B cell (primary cell): Measurements from ENCODE around the gene TIMP2.

Experiments used
- EZH2 ChIP-seq: IDR thresholded peaks from 2 replicates; pipeline ENCODE4 v1.6.1; 2012; ENCODE audit warnings: borderline replicate concordance, low read depth, mild to moderate bottlenecking, moderate library complexity, low read length; ENCODE audit not compliant: insufficient read depth, poor library complexity, severe bottlenecking
- TF ChIP-seq, protein P1 (sequence below): fragments of 200-600 bp; IDR thresholded peaks from one replicate; pipeline ENCODE4 v1.8.0; 2022; ENCODE audit warnings: antibody characterized with exemption, mild to moderate bottlenecking

DNA sequence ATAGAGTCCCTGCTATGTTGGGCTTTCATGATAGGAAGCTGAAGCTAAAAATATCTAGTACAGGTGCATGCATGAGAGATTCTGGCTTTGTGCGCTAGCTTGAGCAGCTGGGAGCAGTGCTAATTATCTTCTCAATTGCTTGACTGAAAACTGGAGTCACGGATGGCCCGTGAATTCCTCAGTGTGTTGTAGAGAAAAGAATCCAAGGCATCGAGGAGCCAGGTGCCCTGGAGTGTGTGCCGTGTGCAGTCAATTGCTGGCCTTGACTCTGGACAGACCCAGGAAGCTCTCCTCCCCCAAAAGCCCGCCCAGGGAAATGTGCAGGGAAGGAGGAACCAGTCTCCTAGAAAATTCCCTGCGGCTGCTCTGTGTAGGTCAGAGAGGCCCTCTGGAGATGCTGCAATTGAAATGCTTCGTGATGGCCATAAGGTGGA lies 40.3 kb upstream of the TIMP2 start:
- TF ChIP-seq, protein P1, sequence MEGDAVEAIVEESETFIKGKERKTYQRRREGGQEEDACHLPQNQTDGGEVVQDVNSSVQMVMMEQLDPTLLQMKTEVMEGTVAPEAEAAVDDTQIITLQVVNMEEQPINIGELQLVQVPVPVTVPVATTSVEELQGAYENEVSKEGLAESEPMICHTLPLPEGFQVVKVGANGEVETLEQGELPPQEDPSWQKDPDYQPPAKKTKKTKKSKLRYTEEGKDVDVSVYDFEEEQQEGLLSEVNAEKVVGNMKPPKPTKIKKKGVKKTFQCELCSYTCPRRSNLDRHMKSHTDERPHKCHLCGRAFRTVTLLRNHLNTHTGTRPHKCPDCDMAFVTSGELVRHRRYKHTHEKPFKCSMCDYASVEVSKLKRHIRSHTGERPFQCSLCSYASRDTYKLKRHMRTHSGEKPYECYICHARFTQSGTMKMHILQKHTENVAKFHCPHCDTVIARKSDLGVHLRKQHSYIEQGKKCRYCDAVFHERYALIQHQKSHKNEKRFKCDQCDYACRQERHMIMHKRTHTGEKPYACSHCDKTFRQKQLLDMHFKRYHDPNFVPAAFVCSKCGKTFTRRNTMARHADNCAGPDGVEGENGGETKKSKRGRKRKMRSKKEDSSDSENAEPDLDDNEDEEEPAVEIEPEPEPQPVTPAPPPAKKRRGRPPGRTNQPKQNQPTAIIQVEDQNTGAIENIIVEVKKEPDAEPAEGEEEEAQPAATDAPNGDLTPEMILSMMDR: no peak
- TF ChIP-seq EZH2: no peak
